Suprapubic skin (tissue), 4 donors: ENCODE results near the gene RINT1.

Source experiments
- CTCF ChIP-seq, 2 donors: fragments of 200-600 bp in 1 of 2; fragments of 450-650 bp in 1 of 2; sonication (generic) in 1 of 2; IDR thresholded peaks; one replicate each; pipeline ENCODE4 v1.5.1; 2016 to 2019; ENCODE audit warnings: antibody characterized with exemption in 2 of 2, mild to moderate bottlenecking in 1 of 2, moderate library complexity in 1 of 2
- EP300 ChIP-seq: sonication (generic); formaldehyde crosslinking; IDR thresholded peaks from one replicate; pipeline ENCODE4 v1.6.1; 2017; ENCODE audit warnings: antibody characterized with exemption
- POLR2A ChIP-seq, 2 donors: fragments of 450-650 bp; IDR thresholded peaks; one replicate each; pipeline ENCODE4 v1.6.1; 2017; ENCODE audit warnings: antibody characterized with exemption in 2 of 2, mild to moderate bottlenecking in 2 of 2, moderate library complexity in 2 of 2
- POLR2AphosphoS5 ChIP-seq, 3 donors: sonication (generic); formaldehyde crosslinking; IDR thresholded peaks; one replicate each; pipeline ENCODE4 v1.6.1; 2017; ENCODE audit warnings: antibody characterized with exemption in 3 of 3

- TF ChIP-seq CTCF (IDR thresholded peaks at IDR 0.05) = no peak
- TF ChIP-seq EP300 = no peak
- TF ChIP-seq POLR2AphosphoS5 (IDR thresholded peaks at IDR 0.05) = no peak
- no peak for TF ChIP-seq POLR2A (IDR thresholded peaks at IDR 0.05)
Measured at GRCh38 chr7:105519353-105519752, 12.6 kb upstream of the RINT1 start.
